Measurements from ENCODE around the gene SLC2A5.

Gene SLC2A5

GRCh38 chr1:9087411-9088125 lies 18.1 kb upstream of the SLC2A5 start:
- no peak for DNase-seq

- DNase-seq, result no peak
Measured at GRCh38 chr1:9086796-9087195, 17.4 kb upstream of the SLC2A5 start.

- DNase-seq, result no peak
Measured at GRCh38 chr1:9086045-9086444, 16.6 kb upstream of the SLC2A5 start.

GRCh38 chr1:9085306-9085940 lies 16.0 kb upstream of the SLC2A5 start:
- no peak for DNase-seq

- DNase-seq, result peak; percentile 56
Measured at GRCh38 chr1:9084906-9085305, 15.5 kb upstream of the SLC2A5 start.

GRCh38 chr1:9081473-9081872 lies 12.0 kb upstream of the SLC2A5 start:
- DNase-seq, result no peak

- DNase-seq, result peak; percentile 48
Measured at GRCh38 chr1:9080705-9081291, 11.4 kb upstream of the SLC2A5 start.

- no peak for DNase-seq
Measured at GRCh38 chr1:9079988-9080704, 10.7 kb upstream of the SLC2A5 start.

GRCh38 chr1:9078752-9079500 lies 9.5 kb upstream of the SLC2A5 start:
- DNase-seq, result no peak

- peak; percentile 26 for DNase-seq
Measured at GRCh38 chr1:9078015-9078751, 8.7 kb upstream of the SLC2A5 start.

- DNase-seq, result no peak
Measured at GRCh38 chr1:9075022-9075421, 5.6 kb upstream of the SLC2A5 start.

- DNase-seq, result no peak
Measured at GRCh38 chr1:9073143-9073542, 3.7 kb upstream of the SLC2A5 start.

- DNase-seq, result no peak
Measured at GRCh38 chr1:9071554-9072235, 2.3 kb upstream of the SLC2A5 start.

- no peak for DNase-seq
Measured at GRCh38 chr1:9070486-9070885, 1.1 kb upstream of the SLC2A5 start.

GRCh38 chr1:9068981-9069325 lies 482 bp downstream of the SLC2A5 start:
- DNase-seq, result no peak

- DNase-seq, result peak; percentile 71
Measured at GRCh38 chr1:9066945-9067807, 2.3 kb downstream of the SLC2A5 start.

GRCh38 chr1:9065213-9065751 lies 4.2 kb downstream of the SLC2A5 start:
- no peak for DNase-seq

GRCh38 chr1:9062846-9063245 lies 6.6 kb downstream of the SLC2A5 start:
- no peak for DNase-seq

- peak; percentile 41 for DNase-seq
Measured at GRCh38 chr1:9062021-9062471, 7.4 kb downstream of the SLC2A5 start.

- no peak for DNase-seq
Measured at GRCh38 chr1:9061252-9061960, 8.0 kb downstream of the SLC2A5 start.
